ENCODE results near the gene USP25.

GRCh38 chr21:15823486-15824150, 93.8 kb downstream of the USP25 start:
- TF ChIP-seq CTCF (IDR thresholded peaks at IDR 0.05; ENCODE audit: low read depth, low read length) (no peak), POLR2A (IDR thresholded peaks at IDR 0.05; ENCODE audit: extremely low read depth, insufficient read length) (no peak)
